HG03108 (cell line): ENCODE data around the gene SLC35G3.
"Not testable (repeated sequence)": the region's sequence is repeated elsewhere in the genome, so short reads cannot be mapped to it uniquely, and the experiment has no call there.

ENCODE experiments used
- ATAC-seq: cut with Tn5 transposase; IDR thresholded peaks from one replicate; pipeline ENCODE4 v1.9.1; 2021; ENCODE audit warnings: moderate library complexity; ENCODE audit not compliant: unreplicated experiment

Gene SLC35G3

DNA sequence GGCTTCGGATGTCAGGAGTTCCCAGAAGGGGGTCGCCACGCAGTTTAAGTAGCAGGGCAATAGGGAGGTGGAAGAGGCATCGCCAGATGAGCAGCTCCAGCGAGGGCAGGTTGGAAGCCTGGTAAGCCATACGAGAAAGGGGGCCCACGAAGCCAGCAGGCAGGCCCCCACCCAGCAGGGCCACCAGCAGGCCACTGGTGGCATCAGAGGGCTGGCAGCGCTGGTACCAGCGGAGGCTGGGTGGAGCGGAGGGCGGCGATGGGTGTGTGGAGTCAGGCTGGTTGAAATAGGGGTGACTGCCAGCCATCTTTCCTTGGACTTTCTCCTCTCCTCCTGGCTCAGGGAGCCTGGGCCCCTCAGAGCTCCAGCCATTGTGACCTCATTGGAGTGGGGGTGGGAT, at the start of gene SLC35G3:
SLC35G3 (minus strand) TSS at position 393 of the 400 bp plus-strand sequence; CDS start at position 307, 86 bp downstream.
- not testable (repeated sequence) for ATAC-seq

DNA sequence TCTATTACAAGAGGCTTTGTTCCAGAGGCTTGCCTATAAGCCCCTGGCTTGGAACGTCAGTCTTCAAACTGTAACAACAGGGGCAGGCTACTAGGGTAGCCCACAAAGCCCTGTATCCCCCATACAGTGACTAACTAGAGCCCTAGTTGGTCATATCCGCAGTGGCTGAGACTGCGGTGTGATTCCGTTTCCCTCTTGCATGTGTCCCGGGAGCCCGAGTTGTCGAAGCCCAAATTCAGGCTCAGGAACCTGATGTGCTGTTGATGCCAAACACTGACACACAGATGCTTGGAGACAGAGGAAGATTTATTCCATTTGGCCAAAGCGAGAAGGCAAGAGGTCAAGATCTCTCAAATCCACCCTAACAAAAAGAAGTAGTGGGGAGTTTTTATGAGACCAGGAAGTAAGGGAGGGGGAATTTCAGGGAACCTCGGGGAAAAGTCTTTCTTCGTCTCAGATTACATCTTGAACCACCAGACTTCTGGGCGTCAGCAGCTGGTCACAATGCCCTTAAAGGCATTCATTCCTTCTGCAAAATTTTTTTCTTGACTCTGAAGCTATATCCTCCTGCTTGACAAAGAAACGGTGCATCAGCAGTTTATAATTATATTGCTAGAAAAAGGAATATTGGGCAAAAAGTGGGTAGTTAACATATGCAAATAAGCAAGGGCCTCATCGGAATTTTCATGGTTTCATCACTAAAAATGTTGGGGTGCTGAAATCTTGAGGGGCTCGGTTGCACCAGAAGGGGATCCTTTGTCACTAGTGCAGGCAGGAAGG, 49.6 kb upstream of the SLC35G3 start:
- ATAC-seq: no peak

DNA sequence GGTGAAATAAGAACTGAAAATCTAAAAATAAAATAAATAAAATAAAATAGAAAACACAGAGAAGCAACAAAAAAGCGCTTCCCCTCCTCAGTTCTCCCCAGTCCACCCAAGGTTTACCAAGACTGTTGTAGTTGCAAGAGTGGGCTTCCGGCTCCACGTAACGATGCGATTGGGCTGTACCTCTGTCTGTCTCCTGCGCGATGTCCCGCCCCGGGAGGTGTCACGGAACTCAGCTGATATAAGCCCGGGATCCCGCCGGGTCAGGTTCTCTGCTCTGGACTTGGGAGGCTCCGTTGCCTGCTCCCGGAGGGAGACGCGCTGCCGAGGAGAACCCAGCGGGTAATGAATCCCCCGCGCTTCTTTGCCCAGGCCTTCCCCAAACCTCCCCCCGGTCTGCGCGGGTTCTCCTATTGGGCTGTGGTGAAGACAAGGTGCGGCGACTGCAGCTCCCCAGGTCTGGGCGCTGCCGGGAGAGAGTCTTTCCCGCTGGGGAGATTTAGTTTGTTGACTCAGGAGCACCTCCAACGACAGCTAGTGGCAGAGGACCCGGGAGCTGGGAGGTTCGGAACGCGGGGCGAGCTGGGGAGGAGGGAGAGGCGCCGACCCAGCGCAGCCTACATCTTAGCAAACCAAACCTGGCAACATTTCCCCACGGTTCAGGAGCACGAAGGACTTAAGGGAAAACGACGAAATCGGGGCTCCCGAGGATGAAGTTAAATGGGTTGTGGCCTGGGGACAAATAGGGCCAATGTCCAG, 48.8 kb upstream of the SLC35G3 start, which contains the start of gene SLFN5:
SLFN5 (plus strand) TSS at position 268 of the 756 bp plus-strand sequence. CDS start 15,619 bp downstream, outside the sequence.
- peak; percentile 62 for ATAC-seq

DNA sequence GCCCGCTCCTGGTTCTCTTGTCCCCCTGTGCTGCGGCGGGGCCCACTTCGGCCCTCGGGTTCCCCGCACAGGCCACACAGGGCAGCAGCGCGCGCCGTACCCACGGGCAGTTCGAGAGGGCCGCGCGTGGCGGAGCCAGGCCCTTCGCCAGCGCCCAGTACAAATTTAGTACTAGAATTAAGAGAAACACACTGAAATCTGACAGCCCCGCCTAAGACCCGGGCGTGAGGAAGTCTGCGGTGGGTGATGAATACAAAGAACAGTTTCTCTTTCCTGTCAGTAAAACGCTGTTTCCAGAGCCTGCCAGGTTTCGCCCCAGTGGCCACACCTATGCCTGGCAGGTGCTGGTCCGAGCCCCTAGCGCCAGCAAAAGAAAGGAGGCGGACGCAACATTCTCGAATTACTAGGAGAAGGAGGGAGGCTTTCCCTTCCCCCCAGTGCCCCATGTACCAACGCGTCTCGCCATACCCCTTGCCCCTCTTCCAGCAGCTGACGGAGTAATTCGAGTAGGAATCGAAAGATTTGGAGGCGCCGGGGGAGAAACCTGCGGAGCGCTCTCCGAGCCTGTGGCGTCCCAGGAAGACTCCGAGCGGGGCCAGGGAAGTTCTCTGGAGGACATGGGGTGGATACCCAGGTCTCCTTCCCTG, 48.1 kb upstream of the SLC35G3 start:
- peak; percentile 57 for ATAC-seq

- no peak for ATAC-seq
These were observed 47.3 kb upstream of the SLC35G3 start for GRCh38 chr17:35241520-35241919.

DNA sequence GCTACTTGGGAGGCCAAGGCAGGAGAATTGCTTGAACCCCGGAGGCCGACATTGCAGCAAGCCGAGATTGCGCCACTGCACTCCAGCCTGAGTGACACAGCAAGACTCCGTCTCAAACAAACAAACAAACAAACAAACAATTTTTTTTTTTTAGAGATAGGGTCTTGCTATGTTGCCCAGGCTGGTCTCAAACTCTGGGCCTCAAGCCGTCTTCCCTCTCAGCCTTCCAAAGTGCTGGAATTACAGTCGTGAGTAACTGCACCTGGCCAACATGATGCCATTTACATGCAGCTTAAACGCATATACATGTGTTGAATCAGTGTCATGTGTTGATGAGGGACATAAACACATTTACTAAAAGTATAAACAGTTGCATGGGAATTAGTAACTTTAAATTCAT, 46.7 kb upstream of the SLC35G3 start:
- no peak for ATAC-seq

DNA sequence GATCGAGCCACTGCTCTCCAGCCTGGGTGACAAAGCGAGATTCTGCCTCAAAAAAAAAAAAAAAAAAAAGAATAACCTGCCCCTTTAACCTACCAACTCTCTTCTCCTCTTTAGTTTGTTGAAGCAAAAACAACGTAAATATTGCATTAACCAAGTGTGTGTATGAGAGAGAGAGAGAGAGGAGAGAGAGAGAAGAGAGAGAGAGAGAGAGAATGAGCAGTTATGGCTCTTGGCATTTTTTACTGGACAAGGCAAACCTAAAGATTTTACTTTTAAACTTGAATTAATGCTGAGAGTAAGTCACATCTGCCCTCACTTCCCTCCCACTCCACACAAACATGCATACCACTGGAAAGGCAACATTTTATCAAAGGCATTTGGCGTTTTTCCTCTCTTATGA, 45.6 kb upstream of the SLC35G3 start:
- ATAC-seq: no peak

GRCh38 chr17:35238821-35239220, 44.6 kb upstream of the SLC35G3 start:
- ATAC-seq: no peak

GRCh38 chr17:35236821-35237220, 42.6 kb upstream of the SLC35G3 start:
- no peak for ATAC-seq

- no peak for ATAC-seq
These were observed 41.7 kb upstream of the SLC35G3 start for GRCh38 chr17:35235917-35236316.

- ATAC-seq: no peak
These were observed 41.1 kb upstream of the SLC35G3 start for GRCh38 chr17:35235289-35235688.

- not testable (repeated sequence) for ATAC-seq
These were observed 40.1 kb upstream of the SLC35G3 start for GRCh38 chr17:35234315-35234714.

DNA sequence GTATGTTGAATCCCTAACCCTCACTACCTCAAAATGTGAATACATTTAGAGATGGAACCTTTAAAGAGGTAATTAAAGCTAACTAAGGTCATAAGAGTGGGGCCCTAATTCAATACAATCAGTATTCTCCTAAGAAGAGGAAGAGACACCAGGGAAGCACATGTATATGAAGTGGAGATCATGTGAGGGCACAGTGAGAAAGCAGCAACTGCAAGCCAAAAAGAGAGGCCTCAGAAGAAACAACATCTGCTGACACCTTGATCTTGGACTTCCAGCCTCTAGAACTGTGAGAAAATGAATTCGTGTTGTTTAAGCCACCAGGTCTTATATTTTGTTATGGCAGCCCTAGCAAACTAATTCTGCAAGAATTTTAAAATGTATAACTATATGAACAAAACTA, 35.4 kb upstream of the SLC35G3 start:
- ATAC-seq: no peak

DNA sequence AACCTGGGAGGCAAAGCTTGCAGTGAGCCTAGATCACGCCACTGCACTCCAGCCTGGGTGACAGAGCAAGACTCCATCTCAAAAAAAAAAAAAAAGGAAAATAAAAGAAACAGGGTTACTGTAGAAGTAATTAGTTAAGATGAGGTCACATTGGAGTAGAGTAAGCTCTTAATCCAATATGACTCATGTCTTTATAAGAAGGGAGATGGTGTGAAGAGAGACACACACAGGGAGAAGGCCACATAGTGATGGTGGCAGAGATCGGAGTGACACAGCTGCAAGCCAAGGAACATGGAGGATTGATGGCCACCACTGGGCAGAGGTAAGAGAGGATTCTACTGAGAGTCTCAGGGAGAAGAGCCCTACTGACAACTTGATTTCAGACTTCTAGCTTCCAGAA, 33.4 kb upstream of the SLC35G3 start:
- no peak for ATAC-seq

GRCh38 chr17:35224436-35224835, 30.2 kb upstream of the SLC35G3 start:
- no peak for ATAC-seq

DNA sequence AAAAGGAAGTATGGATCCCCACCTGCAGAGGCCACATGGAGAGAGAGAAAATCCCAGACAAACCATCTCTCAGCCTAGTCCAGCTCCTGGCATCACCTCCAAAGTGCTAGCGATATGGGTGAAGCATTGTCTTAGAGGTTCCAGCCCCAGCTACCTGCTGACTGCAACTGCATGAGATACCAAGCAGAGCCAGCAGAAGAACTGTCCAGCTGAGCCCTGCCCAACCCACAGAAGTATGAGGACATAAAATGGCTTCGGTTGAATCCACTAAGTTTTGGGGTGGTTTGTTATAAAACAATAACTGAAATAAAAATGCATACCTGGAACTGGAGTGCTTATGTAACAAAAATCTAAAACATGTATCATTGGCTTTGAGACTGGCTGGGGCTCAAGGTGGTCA, 28.3 kb upstream of the SLC35G3 start:
- no peak for ATAC-seq

GRCh38 chr17:35218915-35219314, 24.7 kb upstream of the SLC35G3 start:
- ATAC-seq: no peak

DNA sequence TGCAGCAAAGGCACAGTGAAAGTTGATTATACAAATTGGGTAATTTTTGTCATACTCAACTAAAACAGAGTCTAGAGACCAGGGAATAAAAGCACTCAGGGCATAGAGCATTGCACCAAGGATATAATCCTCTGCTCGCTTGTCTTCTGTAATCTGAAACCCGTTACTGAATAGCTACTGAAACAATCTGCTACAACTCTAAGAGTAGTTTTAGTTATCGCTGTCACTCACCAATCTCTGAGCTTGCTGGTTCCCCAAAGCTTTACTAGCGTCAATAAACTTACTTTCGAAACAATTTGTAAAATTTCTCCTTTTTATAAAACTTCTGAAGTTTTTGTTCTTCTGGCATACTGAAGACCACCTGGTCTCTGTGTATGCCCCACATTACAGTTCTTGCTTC, 22.9 kb upstream of the SLC35G3 start:
- ATAC-seq: no peak

DNA sequence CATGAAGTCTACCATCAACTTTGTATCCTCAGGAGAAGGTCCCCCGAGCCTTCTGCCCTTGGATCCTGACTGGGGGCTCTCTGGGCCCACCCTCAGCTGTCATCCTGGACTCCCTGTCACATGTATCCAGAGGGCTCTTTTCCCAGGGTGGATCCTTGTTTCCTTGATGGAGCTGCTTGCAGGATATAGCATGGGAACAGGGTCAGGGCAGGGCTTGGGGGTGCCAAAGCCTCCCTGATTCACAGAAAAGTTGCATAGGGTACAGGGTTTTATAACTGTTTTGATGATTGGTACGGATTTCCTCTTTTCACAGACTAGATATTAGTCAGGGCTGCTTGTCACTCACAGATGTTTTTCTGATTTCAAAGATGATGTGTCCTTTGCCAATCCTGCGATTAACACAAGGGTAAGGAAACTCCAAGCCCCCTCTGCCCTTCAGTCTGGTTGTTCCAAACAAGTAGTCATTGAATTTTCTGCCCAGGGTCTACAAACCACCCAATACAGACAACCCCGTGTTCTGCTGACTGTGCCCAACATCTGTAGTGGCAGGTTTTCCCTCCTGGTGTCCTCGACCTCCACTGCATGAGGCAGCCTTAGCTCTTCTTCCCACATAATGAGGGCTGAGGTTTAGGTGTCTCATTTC, 20.6 kb upstream of the SLC35G3 start:
- no peak for ATAC-seq

DNA sequence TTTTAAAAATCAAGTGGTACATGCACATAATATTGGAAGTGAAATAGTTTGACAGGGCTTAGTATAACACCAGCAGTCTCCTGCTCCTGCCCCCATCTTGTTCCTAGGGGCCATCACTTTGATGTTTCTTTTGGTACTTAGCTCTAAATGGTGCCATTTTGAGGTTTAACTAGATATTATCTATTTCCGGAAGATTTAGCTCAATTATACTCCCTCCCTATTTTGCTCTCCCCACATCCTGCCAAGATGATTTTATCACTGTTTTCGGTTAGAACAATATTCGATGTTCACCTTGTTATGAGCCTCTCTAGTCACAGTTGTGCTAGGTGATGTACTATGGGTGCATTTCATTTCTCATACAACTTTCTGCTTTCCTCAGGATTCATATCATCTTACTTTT, 20.0 kb upstream of the SLC35G3 start:
- no peak for ATAC-seq

DNA sequence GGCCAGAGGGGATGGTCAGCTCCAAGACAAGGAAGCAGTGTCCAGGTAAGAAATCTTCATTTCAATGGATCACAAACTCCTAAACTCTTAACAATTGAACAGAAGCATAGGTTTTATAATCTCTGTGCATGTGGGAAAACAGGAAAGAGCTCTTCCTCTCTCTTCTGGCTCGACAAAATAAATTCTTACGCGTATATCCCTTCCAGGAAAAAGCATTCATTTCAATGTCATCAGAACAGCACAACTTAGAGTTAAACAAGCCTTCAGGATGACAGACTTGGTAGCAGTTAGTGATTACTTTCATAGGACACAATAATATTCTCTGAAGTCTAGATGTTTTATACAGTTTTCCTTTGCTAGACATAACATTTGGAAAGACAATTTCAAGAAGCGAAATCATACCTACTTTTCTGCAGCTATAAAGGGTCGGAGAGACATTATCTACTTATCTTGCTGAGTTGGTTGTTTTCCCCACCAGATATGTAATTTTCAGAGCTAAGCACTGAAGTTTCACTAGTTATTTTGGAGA, 19.3 kb upstream of the SLC35G3 start:
- ATAC-seq: no peak
